Chondrocyte (in vitro differentiated cells): ENCODE data around the gene MYL6B. TPM values are rescaled to one million over a fixed set of nuclear protein-coding genes. Genes with fewer than 3 reads are reported as not detected.

Experiments used
- DNase-seq: peaks from one replicate; pipeline ENCODE4 v3.0.0; 2021; ENCODE audit warnings: mixed read lengths, low spot score
- H3K27ac Mint-ChIP-seq: one replicate; pipeline ENCODE4 v1.8.0; 2021; ENCODE audit warnings: mild to moderate bottlenecking, moderate library complexity, mixed read lengths; ENCODE audit not compliant: unreplicated experiment
- H3K27me3 Mint-ChIP-seq: 2 replicates; pipeline ENCODE4 v1.8.0; 2021; ENCODE audit warnings: low read depth, mixed read lengths
- H3K36me3 Mint-ChIP-seq: 2 replicates; pipeline ENCODE4 v1.8.0; 2021; ENCODE audit warnings: low read depth, mixed read lengths
- H3K4me1 Mint-ChIP-seq: 2 replicates; pipeline ENCODE4 v1.8.0; 2021; ENCODE audit warnings: low read depth, mild to moderate bottlenecking, mixed read lengths
- H3K4me3 Mint-ChIP-seq: one replicate; pipeline ENCODE4 v1.8.0; 2021; ENCODE audit warnings: mild to moderate bottlenecking, moderate library complexity, mixed read lengths; ENCODE audit not compliant: unreplicated experiment
- H3K9me3 Mint-ChIP-seq: 2 replicates; pipeline ENCODE4 v1.8.0; 2021; ENCODE audit warnings: low read depth, mixed read lengths
- CTCF ChIP-seq: fragments of 200-600 bp; sonication (generic); IDR thresholded peaks from 2 replicates; pipeline ENCODE4 v1.5.0; 2021; ENCODE audit warnings: antibody characterized with exemption, mild to moderate bottlenecking, moderate library complexity
- total RNA-seq: library from RNA; stranded (reverse); gene quantifications from 3 replicates; pipeline ENCODE4 v1.2.1, GENCODE V29; 2021

MYL6B gene
- total RNA-seq, 1 donor from 2014 or later, result 70.5 TPM

GRCh38 chr12:56172839-56173238, 20.5 kb downstream of the MYL6B start:
- Mint-ChIP-seq H3K36me3 (peaks cover 40% of the 10 kb centered on the region), H3K27me3 (no peaks in the 10 kb centered on the region), H3K9me3 (no peaks in the 10 kb centered on the region), H3K4me3 (no peak overlapping the region), H3K27ac (no peak overlapping the region), H3K4me1 (no peaks in the 10 kb centered on the region)
- TF ChIP-seq CTCF, result no peak
- DNase-seq, result no peak

GRCh38 chr12:56178347-56178746, 26.0 kb downstream of the MYL6B start:
- no peak overlapping the region for H3K4me3 Mint-ChIP-seq
- no peaks in the 10 kb centered on the region for H3K9me3 Mint-ChIP-seq
- H3K36me3 Mint-ChIP-seq, result peaks cover 41% of the 10 kb centered on the region

GRCh38 chr12:56186957-56187356, 34.6 kb downstream of the MYL6B start:
- Mint-ChIP-seq H3K4me3 (no peak overlapping the region), H3K4me1 (peaks cover 24% of the 10 kb centered on the region), H3K36me3 (peaks cover 10% of the 10 kb centered on the region), H3K27me3 (no peaks in the 10 kb centered on the region), H3K27ac (no peak overlapping the region), H3K9me3 (no peaks in the 10 kb centered on the region)
- no peak for TF ChIP-seq CTCF
- no peak for DNase-seq

More at GRCh38 chr12:56178347-56178746, 26.0 kb downstream of the MYL6B start:
- no peak for DNase-seq
- Mint-ChIP-seq H3K27ac (no peak overlapping the region), H3K27me3 (no peaks in the 10 kb centered on the region), H3K4me1 (no peaks in the 10 kb centered on the region)
- no peak for TF ChIP-seq CTCF

- Mint-ChIP-seq H3K4me3 (peak overlapping the region; percentile 74), H3K4me1 (peaks cover 30% of the 10 kb centered on the region), H3K27me3 (no peaks in the 10 kb centered on the region), H3K9me3 (no peaks in the 10 kb centered on the region), H3K27ac (peak overlapping the region; percentile 71), H3K36me3 (peaks cover 10% of the 10 kb centered on the region)
- no peak for DNase-seq
- no peak for TF ChIP-seq CTCF
Measured at GRCh38 chr12:56188131-56188777, 35.9 kb downstream of the MYL6B start.

- H3K36me3 Mint-ChIP-seq, result peaks cover 10% of the 10 kb centered on the region
- peak overlapping the region; percentile 71 for H3K27ac Mint-ChIP-seq
- no peaks in the 10 kb centered on the region for H3K9me3 Mint-ChIP-seq
- peak overlapping the region; percentile 74 for H3K4me3 Mint-ChIP-seq
- H3K4me1 Mint-ChIP-seq, result peaks cover 33% of the 10 kb centered on the region
- TF ChIP-seq CTCF, result no peak
- no peaks in the 10 kb centered on the region for H3K27me3 Mint-ChIP-seq
- DNase-seq, result no peak
Measured at GRCh38 chr12:56188778-56189098, 36.4 kb downstream of the MYL6B start.
